Measurements from ENCODE around the gene NFATC4.

- TF ChIP-seq POLR2A (IDR thresholded peaks at IDR 0.05) (no peak), CTCF (IDR thresholded peaks at IDR 0.05) (no peak)
These were observed 35.5 kb downstream of the NFATC4 start for GRCh38 chr14:24403294-24403998.

Data from upper lobe of left lung (tissue), 4 donors.